HG02970 (cell line): ENCODE measurements around the gene SLC9B2.

Source experiments
- ATAC-seq: cut with Tn5 transposase; IDR thresholded peaks from one replicate; pipeline ENCODE4 v1.9.1; 2021; ENCODE audit warnings: mild to moderate bottlenecking, moderate library complexity, moderate number of reproducible peaks; ENCODE audit not compliant: unreplicated experiment, low FRiP score

The SLC9B2 gene

GRCh38 chr4:103075894-103076746 lies 441 bp downstream of the SLC9B2 start:
- peak; percentile 52 for ATAC-seq

- ATAC-seq, result no peak
These were observed 1.1 kb downstream of the SLC9B2 start for GRCh38 chr4:103075435-103075893.

- ATAC-seq, result no peak
These were observed 1.7 kb downstream of the SLC9B2 start for GRCh38 chr4:103074744-103075434.

- ATAC-seq, result no peak
These were observed 2.6 kb downstream of the SLC9B2 start for GRCh38 chr4:103073792-103074438.

GRCh38 chr4:103067841-103068547 lies 8.6 kb downstream of the SLC9B2 start:
- no peak for ATAC-seq

GRCh38 chr4:103060453-103061148 lies 16.0 kb downstream of the SLC9B2 start:
- no peak for ATAC-seq

GRCh38 chr4:103054030-103054429 lies 22.5 kb downstream of the SLC9B2 start:
- no peak for ATAC-seq

GRCh38 chr4:103052779-103053178 lies 23.8 kb downstream of the SLC9B2 start:
- ATAC-seq, result no peak

- ATAC-seq, result no peak
These were observed 24.4 kb downstream of the SLC9B2 start for GRCh38 chr4:103052145-103052544.

GRCh38 chr4:103050736-103051436 lies 25.7 kb downstream of the SLC9B2 start:
- no peak for ATAC-seq

GRCh38 chr4:103046416-103047290 lies 29.9 kb downstream of the SLC9B2 start:
- no peak for ATAC-seq

- no peak for ATAC-seq
These were observed 32.4 kb downstream of the SLC9B2 start for GRCh38 chr4:103044183-103044582.

GRCh38 chr4:103036169-103036568 lies 40.4 kb downstream of the SLC9B2 start:
- no peak for ATAC-seq

- ATAC-seq, result no peak
These were observed 44.0 kb downstream of the SLC9B2 start for GRCh38 chr4:103032574-103032973.

GRCh38 chr4:103030791-103031190 lies 45.8 kb downstream of the SLC9B2 start:
- ATAC-seq, result no peak

GRCh38 chr4:103029300-103029699 lies 47.3 kb downstream of the SLC9B2 start:
- ATAC-seq, result no peak

GRCh38 chr4:103026868-103027267 lies 49.7 kb downstream of the SLC9B2 start:
- no peak for ATAC-seq

GRCh38 chr4:103024996-103025395 lies 51.6 kb downstream of the SLC9B2 start:
- ATAC-seq, result no peak
